K562 (cell line): ENCODE measurements around the gene TNPO2.

Source experiments
- CEBPB ChIP-seq: fragments of 450-650 bp; IDR thresholded peaks from 2 replicates; pipeline ENCODE4 v1.6.1; 2016; ENCODE audit warnings: missing genetic modification characterization, missing compliant biosample characterization
- EP300 ChIP-seq: IDR thresholded peaks from 2 replicates; pipeline ENCODE4 v1.6.1; 2012; ENCODE audit warnings: low read length, improper control_type of control experiment
- FOSL1 ChIP-seq: fragments of 200-800 bp; sonication (Bioruptor generic); conservative IDR thresholded peaks from 2 replicates; pipeline ENCODE4 v1.6.1; 2016; ENCODE audit warnings: missing genetic modification characterization, missing compliant biosample characterization
- HCFC1 ChIP-seq: IDR thresholded peaks from 2 replicates; pipeline ENCODE4 v1.6.1; 2012; ENCODE audit warnings: low read depth, low read length, improper control_type of control experiment
- KDM1A ChIP-seq, 2 experiments: fragments of 450-650 bp; IDR thresholded peaks; 2 replicates each; pipeline ENCODE4 v1.6.1; 2016; ENCODE audit warnings: mild to moderate bottlenecking in 2 of 2
- KLF6 ChIP-seq: fragments of 250-450 bp; sonication (Bioruptor Pico); IDR thresholded peaks from 2 replicates; pipeline ENCODE4 v1.4.0; 2020; ENCODE audit warnings: mild to moderate bottlenecking, moderate library complexity, borderline replicate concordance
- MAFK ChIP-seq: IDR thresholded peaks from 2 replicates; pipeline ENCODE4 v1.6.1; 2011; ENCODE audit warnings: low read length, improper control_type of control experiment
- NFRKB ChIP-seq: fragments of 450-650 bp; IDR thresholded peaks from 2 replicates; pipeline ENCODE4 v1.6.1; 2016; ENCODE audit warnings: low read depth
- RFX7 ChIP-seq: fragments of 250-450 bp; sonication (Bioruptor Pico); IDR thresholded peaks from 2 replicates; pipeline ENCODE4 v1.5.1; 2021; ENCODE audit warnings: mild to moderate bottlenecking
- SP1 ChIP-seq: sonication (generic); formaldehyde crosslinking; IDR thresholded peaks from 2 replicates; pipeline ENCODE4 v1.8.1; 2022; ENCODE audit warnings: mild to moderate bottlenecking, missing genetic modification reagents
- TEAD4 ChIP-seq, 2 experiments: sonication (generic) in 1 of 2; formaldehyde crosslinking in 1 of 2; IDR thresholded peaks; 2 replicates each; pipeline versions ENCODE4 v1.6.1 to v1.8.0; 2012 to 2022; ENCODE audit warnings: borderline replicate concordance in 1 of 2, inconsistent platforms in 1 of 2, low read length in 1 of 2, mild to moderate bottlenecking in 1 of 2, missing genetic modification reagents in 1 of 2

DNA sequence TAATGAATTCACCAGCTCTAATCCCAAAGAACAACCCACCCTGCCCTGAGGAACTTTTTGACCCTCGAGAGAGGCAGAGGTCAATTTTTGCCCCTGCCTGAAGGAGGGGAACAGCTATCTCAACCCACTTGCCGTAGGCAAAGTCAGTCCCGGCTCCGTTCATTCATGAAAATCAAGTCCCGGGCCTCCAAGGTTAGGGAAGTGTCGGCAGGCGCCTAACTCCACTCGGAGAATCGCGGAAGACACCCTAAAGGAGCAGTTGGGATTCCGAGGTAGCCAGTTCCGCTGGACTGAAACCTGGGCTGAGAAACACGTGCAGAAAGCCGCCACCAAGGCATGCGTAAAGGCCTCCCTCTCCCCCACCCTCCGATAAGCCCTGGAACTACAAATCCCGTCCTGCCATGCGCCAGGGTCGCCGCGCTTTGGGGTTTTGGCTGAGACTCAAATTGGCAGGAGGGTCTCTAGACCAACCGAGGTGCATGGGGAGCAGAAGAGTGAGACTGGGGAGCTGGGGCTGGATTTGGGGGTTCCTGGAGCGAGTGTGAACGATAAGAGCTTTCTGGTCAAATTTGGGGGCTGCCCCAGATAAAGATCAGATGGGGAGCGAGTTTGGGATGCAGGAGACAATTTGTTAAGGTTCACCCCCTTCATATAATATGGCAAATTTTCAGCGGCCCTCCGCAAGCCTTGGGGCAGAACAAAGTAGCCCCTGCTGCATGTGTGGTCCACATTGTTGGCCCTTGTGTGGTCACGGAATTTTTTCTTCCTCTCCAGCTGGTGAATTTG is at the start of gene TNPO2:
- TF ChIP-seq KDM1A (IDR thresholded peaks at IDR 0.05) (peak in 1 of 2 experiments; percentile 64; a peak in 1 of 4 replicates), MAFK (no peak), NFRKB (peak; percentile 24), SP1 (CRISPR knock-in tag) (no peak), EP300 (no peak), RFX7 (no peak), FOSL1 (tag) (no peak), CEBPB (tag) (no peak), KLF6 (CRISPR knock-in tag) (no peak), HCFC1 (peak; percentile 95), TEAD4 (IDR thresholded peaks at IDR 0.05; ENCODE audit: low read length) (no peak; the same call in 1 of the 2 replicates), TEAD4 (CRISPR knock-in tag; IDR thresholded peaks at IDR 0.05; ENCODE audit: borderline replicate concordance) (no peak)
